Osteoblast (primary cell): ENCODE data around the gene TSR3. TPM values are rescaled to one million over a fixed set of nuclear protein-coding genes. Genes with fewer than 3 reads are reported as not detected.

Experiments used
- DNase-seq: peaks from one replicate; pipeline ENCODE4 v3.0.0; 2011; ENCODE audit warnings: low spot score, mixed read lengths; ENCODE audit not compliant: insufficient read length; ENCODE audit errors: missing footprints
- H2AFZ ChIP-seq: 2 replicates; pipeline ENCODE4 v1.6.0; 2011; ENCODE audit warnings: mild to moderate bottlenecking, low read length
- H3K27ac ChIP-seq: 2 replicates; pipeline ENCODE4 v1.5.1; 2011; ENCODE audit warnings: mild to moderate bottlenecking, low read depth, low read length, moderate library complexity
- H3K27me3 ChIP-seq: 2 replicates; pipeline ENCODE4 v1.6.0; 2012; ENCODE audit warnings: mild to moderate bottlenecking, control low read depth, inconsistent platforms, low read length, moderate library complexity; ENCODE audit not compliant: insufficient read depth
- H3K36me3 ChIP-seq: 2 replicates; pipeline ENCODE4 v1.5.1; 2011; ENCODE audit warnings: mild to moderate bottlenecking, low read length, control low read depth, moderate library complexity; ENCODE audit not compliant: insufficient read depth
- H3K4me1 ChIP-seq: 2 replicates; pipeline ENCODE4 v1.5.1; 2011; ENCODE audit warnings: mild to moderate bottlenecking, low read length, control low read depth, moderate library complexity; ENCODE audit not compliant: insufficient read depth
- H3K4me2 ChIP-seq: 2 replicates; pipeline ENCODE4 v1.6.0; 2011; ENCODE audit warnings: mild to moderate bottlenecking, low read length; ENCODE audit not compliant: insufficient read depth
- H3K4me3 ChIP-seq: fragments of 200-600 bp; sonication (generic); 3 replicates; pipeline ENCODE4 v1.5.1; 2012; ENCODE audit warnings: mild to moderate bottlenecking, low read length, inconsistent platforms; ENCODE audit not compliant: insufficient read depth
- H3K79me2 ChIP-seq: 2 replicates; pipeline ENCODE4 v1.6.0; 2012; ENCODE audit warnings: mild to moderate bottlenecking, low read length, control low read depth, inconsistent platforms; ENCODE audit not compliant: insufficient read depth
- H3K9me3 ChIP-seq: 2 replicates; pipeline ENCODE4 v1.5.1; 2011; ENCODE audit warnings: low read depth, low read length, control low read depth
- H4K20me1 ChIP-seq: 2 replicates; pipeline ENCODE4 v1.6.0; 2012; ENCODE audit warnings: mild to moderate bottlenecking, low read length, control low read depth; ENCODE audit not compliant: insufficient read depth
- total RNA-seq: library from RNA; depleted of rRNA; stranded (reverse); fragments of >200 nt; gene quantifications from 2 replicates; pipeline ENCODE4 v1.2.3, GENCODE V29; 2012
- TF ChIP-seq, protein P1 (sequence below): IDR thresholded peaks from 2 replicates; pipeline ENCODE4 v1.5.1; 2011; ENCODE audit warnings: mild to moderate bottlenecking, low read depth, low read length, moderate library complexity; ENCODE audit errors: extremely low read depth

TSR3 gene
- total RNA-seq, 1 donor: 53.6 TPM

GRCh38 chr16:1308977-1309885, 42.4 kb downstream of the TSR3 start, which contains the start of gene UBE2I:
Gene UBE2I (plus strand): TSS chr16:1309636. CDS start chr16:1314031, 4,395 bp downstream.
- TF ChIP-seq, protein P1, sequence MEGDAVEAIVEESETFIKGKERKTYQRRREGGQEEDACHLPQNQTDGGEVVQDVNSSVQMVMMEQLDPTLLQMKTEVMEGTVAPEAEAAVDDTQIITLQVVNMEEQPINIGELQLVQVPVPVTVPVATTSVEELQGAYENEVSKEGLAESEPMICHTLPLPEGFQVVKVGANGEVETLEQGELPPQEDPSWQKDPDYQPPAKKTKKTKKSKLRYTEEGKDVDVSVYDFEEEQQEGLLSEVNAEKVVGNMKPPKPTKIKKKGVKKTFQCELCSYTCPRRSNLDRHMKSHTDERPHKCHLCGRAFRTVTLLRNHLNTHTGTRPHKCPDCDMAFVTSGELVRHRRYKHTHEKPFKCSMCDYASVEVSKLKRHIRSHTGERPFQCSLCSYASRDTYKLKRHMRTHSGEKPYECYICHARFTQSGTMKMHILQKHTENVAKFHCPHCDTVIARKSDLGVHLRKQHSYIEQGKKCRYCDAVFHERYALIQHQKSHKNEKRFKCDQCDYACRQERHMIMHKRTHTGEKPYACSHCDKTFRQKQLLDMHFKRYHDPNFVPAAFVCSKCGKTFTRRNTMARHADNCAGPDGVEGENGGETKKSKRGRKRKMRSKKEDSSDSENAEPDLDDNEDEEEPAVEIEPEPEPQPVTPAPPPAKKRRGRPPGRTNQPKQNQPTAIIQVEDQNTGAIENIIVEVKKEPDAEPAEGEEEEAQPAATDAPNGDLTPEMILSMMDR: no peak
- peak; percentile 99 for DNase-seq

GRCh38 chr16:1308036-1308976, 43.4 kb downstream of the TSR3 start:
- Histone ChIP-seq H3K4me1 (peaks cover 23% of the 10 kb centered on the region), H3K27me3 (no peaks in the 10 kb centered on the region), H4K20me1 (peaks cover 32% of the 10 kb centered on the region), H3K27ac (no peak overlapping the region), H3K4me3 (peak overlapping the region; percentile 81), H3K79me2 (peaks cover 35% of the 10 kb centered on the region), H3K9me3 (no peaks in the 10 kb centered on the region), H3K36me3 (no peaks in the 10 kb centered on the region), H3K4me2 (peak overlapping the region; percentile 43), H2AFZ (peak overlapping the region; percentile 77)
- TF ChIP-seq, protein P1: no peak
- no peak for DNase-seq

More at GRCh38 chr16:1308977-1309885, 42.4 kb downstream of the TSR3 start, which contains the start of gene UBE2I:
- H3K27me3 ChIP-seq: no peaks in the 10 kb centered on the region
- peak within 1 kb of the TSS; percentile 94 for H3K4me2 ChIP-seq
- H4K20me1 ChIP-seq: peaks cover 41% of the 10 kb centered on the region
- H3K27ac ChIP-seq: peak within 1 kb of the TSS; percentile 99
- peaks cover 3% of the 10 kb centered on the region for H3K36me3 ChIP-seq
- H3K79me2 ChIP-seq: peaks cover 44% of the 10 kb centered on the region
- H2AFZ ChIP-seq: peak within 1 kb of the TSS; percentile 99
- no peaks in the 10 kb centered on the region for H3K9me3 ChIP-seq
- peak within 1 kb of the TSS; percentile 81 for H3K4me3 ChIP-seq
- peaks cover 23% of the 10 kb centered on the region for H3K4me1 ChIP-seq

- Histone ChIP-seq H3K4me3 (no peak overlapping the region), H3K9me3 (no peaks in the 10 kb centered on the region), H4K20me1 (peaks cover 13% of the 10 kb centered on the region), H3K4me1 (peaks cover 9% of the 10 kb centered on the region), H3K27me3 (no peaks in the 10 kb centered on the region), H3K36me3 (no peaks in the 10 kb centered on the region), H2AFZ (no peak overlapping the region), H3K4me2 (no peak overlapping the region), H3K79me2 (peaks cover 15% of the 10 kb centered on the region), H3K27ac (no peak overlapping the region)
- TF ChIP-seq, protein P1: no peak
- DNase-seq: peak; percentile 72
These were observed 45.3 kb downstream of the TSR3 start for GRCh38 chr16:1306334-1306733.
